HEK293 (cell line): Measurements from ENCODE around the gene DBNL.
A peak's percentile ranks its signal among the peaks of the same experiment; 100 is the strongest.

Experiments
- CTCF ChIA-PET: fragments of 350-600 bp; formaldehyde crosslinking; extraction: SDS; loops from one replicate; lab custom pipeline; 2021; ENCODE audit warnings: antibody characterized with exemption; lab: Yijun Ruan, JAX
- POLR2A ChIA-PET: fragments of 300-600 bp; formaldehyde crosslinking; extraction: SDS; loops from one replicate; lab custom pipeline; 2020; ENCODE audit warnings: antibody characterized with exemption, inconsistent platforms; lab: Yijun Ruan, JAX
- H3K27ac ChIP-seq: fragments of 200-500 bp; sonication (Bioruptor generic); 2 replicates; pipeline ENCODE4 v1.5.1; 2014; ENCODE audit warnings: low read depth, low read length, control low read depth, inconsistent platforms; ENCODE audit errors: extremely low read depth
- H3K36me3 ChIP-seq, 2 experiments: fragments of 200-500 bp in 1 of 2; sonication (Bioruptor generic) in 1 of 2; 1 replicate in 1 of 2; 2 replicates in 1 of 2; pipeline ENCODE4 v1.5.1; 2014 to 2017; ENCODE audit warnings: inconsistent platforms in 2 of 2, low read length in 2 of 2; ENCODE audit not compliant: control insufficient read depth in 2 of 2, insufficient read depth in 1 of 2
- H3K4me1 ChIP-seq: fragments of 200-500 bp; sonication (Bioruptor generic); 2 replicates; pipeline ENCODE4 v1.5.1; 2014; ENCODE audit warnings: mild to moderate bottlenecking, low read length, inconsistent platforms; ENCODE audit not compliant: control insufficient read depth, insufficient read depth
- H3K4me3 ChIP-seq: 2 replicates; pipeline ENCODE4 v1.5.1; 2011; ENCODE audit warnings: low read depth, mild to moderate bottlenecking, control low read depth, low read length, moderate library complexity
- H3K9me3 ChIP-seq: fragments of 200-500 bp; sonication (Bioruptor generic); 2 replicates; pipeline ENCODE4 v1.5.1; 2014; ENCODE audit warnings: low read depth, low read length, inconsistent platforms; ENCODE audit not compliant: control insufficient read depth, insufficient read depth
- BCL11A ChIP-seq: fragments of 450-650 bp; formaldehyde crosslinking; IDR thresholded peaks from 2 replicates; pipeline ENCODE4 v1.5.1; 2016; ENCODE audit warnings: low read depth, missing biosample characterization, missing genetic modification characterization
- KLF16 ChIP-seq: fragments of 450-650 bp; formaldehyde crosslinking; IDR thresholded peaks from 2 replicates; pipeline ENCODE4 v1.5.1; 2017; ENCODE audit warnings: missing biosample characterization, missing genetic modification characterization
- OSR2 ChIP-seq: fragments of 450-650 bp; formaldehyde crosslinking; IDR thresholded peaks from 2 replicates; pipeline ENCODE4 v1.5.1; 2016; ENCODE audit warnings: missing biosample characterization, missing genetic modification characterization
- OVOL3 ChIP-seq: fragments of 450-650 bp; formaldehyde crosslinking; IDR thresholded peaks from 2 replicates; pipeline ENCODE4 v1.5.1; 2016; ENCODE audit warnings: missing biosample characterization, missing genetic modification characterization
- SCRT2 ChIP-seq: fragments of 450-650 bp; formaldehyde crosslinking; IDR thresholded peaks from 2 replicates; pipeline ENCODE4 v1.5.1; 2016; ENCODE audit warnings: missing biosample characterization, missing genetic modification characterization
- YY2 ChIP-seq: fragments of 450-650 bp; formaldehyde crosslinking; IDR thresholded peaks from 2 replicates; pipeline ENCODE4 v1.5.1; 2016; ENCODE audit warnings: missing biosample characterization, missing genetic modification characterization
- ZBTB44 ChIP-seq: fragments of 450-650 bp; IDR thresholded peaks from 2 replicates; pipeline ENCODE4 v1.5.1; 2018; ENCODE audit warnings: missing biosample characterization, mild to moderate bottlenecking, missing genetic modification characterization
- ZBTB48 ChIP-seq: fragments of 450-650 bp; formaldehyde crosslinking; IDR thresholded peaks from 2 replicates; pipeline ENCODE4 v1.5.1; 2016; ENCODE audit warnings: missing biosample characterization, missing genetic modification characterization
- ZFP37 ChIP-seq: fragments of 450-650 bp; formaldehyde crosslinking; IDR thresholded peaks from 2 replicates; pipeline ENCODE4 v1.5.1; 2016; ENCODE audit warnings: missing biosample characterization, missing genetic modification characterization
- ZIC2 ChIP-seq: fragments of 450-650 bp; formaldehyde crosslinking; IDR thresholded peaks from 2 replicates; pipeline ENCODE4 v1.5.1; 2016; ENCODE audit warnings: missing biosample characterization, missing genetic modification characterization
- ZNF133 ChIP-seq: fragments of 450-650 bp; formaldehyde crosslinking; IDR thresholded peaks from 2 replicates; pipeline ENCODE4 v1.5.1; 2016; ENCODE audit warnings: missing biosample characterization, missing genetic modification characterization
- ZNF138 ChIP-seq: fragments of 450-650 bp; formaldehyde crosslinking; IDR thresholded peaks from 2 replicates; pipeline ENCODE4 v1.5.1; 2016; ENCODE audit warnings: missing biosample characterization, missing genetic modification characterization, borderline replicate concordance
- ZNF155 ChIP-seq: fragments of 450-650 bp; formaldehyde crosslinking; IDR thresholded peaks from 2 replicates; pipeline ENCODE4 v1.5.1; 2016; ENCODE audit warnings: missing biosample characterization, missing genetic modification characterization
- ZNF2 ChIP-seq: fragments of 450-650 bp; formaldehyde crosslinking; IDR thresholded peaks from 2 replicates; pipeline ENCODE4 v1.5.1; 2016; ENCODE audit warnings: missing biosample characterization, missing genetic modification characterization
- ZNF324 ChIP-seq: fragments of 450-650 bp; formaldehyde crosslinking; IDR thresholded peaks from 2 replicates; pipeline ENCODE4 v1.5.1; 2016; ENCODE audit warnings: missing biosample characterization, missing genetic modification characterization
- ZNF488 ChIP-seq: fragments of 450-650 bp; formaldehyde crosslinking; IDR thresholded peaks from 2 replicates; pipeline ENCODE4 v1.5.1; 2016; ENCODE audit warnings: missing biosample characterization, missing genetic modification characterization
- ZNF513 ChIP-seq: fragments of 450-650 bp; IDR thresholded peaks from 2 replicates; pipeline ENCODE4 v1.5.1; 2018; ENCODE audit warnings: missing biosample characterization, missing genetic modification characterization
- ZNF514 ChIP-seq: fragments of 450-650 bp; formaldehyde crosslinking; IDR thresholded peaks from 2 replicates; pipeline ENCODE4 v1.5.1; 2016; ENCODE audit warnings: missing biosample characterization, missing genetic modification characterization
- ZNF560 ChIP-seq: fragments of 450-650 bp; formaldehyde crosslinking; IDR thresholded peaks from 2 replicates; pipeline ENCODE4 v1.5.1; 2017; ENCODE audit warnings: missing biosample characterization, missing genetic modification characterization, borderline replicate concordance
- ZNF621 ChIP-seq: fragments of 450-650 bp; formaldehyde crosslinking; IDR thresholded peaks from 2 replicates; pipeline ENCODE4 v1.5.1; 2017; ENCODE audit warnings: missing biosample characterization, missing genetic modification characterization
- ZNF624 ChIP-seq: fragments of 450-650 bp; formaldehyde crosslinking; IDR thresholded peaks from 2 replicates; pipeline ENCODE4 v1.5.1; 2017; ENCODE audit warnings: missing biosample characterization, missing genetic modification characterization
- ZNF654 ChIP-seq: fragments of 450-650 bp; formaldehyde crosslinking; IDR thresholded peaks from 2 replicates; pipeline ENCODE4 v1.5.1; 2016; ENCODE audit warnings: low read depth, missing biosample characterization, missing genetic modification characterization
- ZNF664 ChIP-seq: fragments of 450-650 bp; formaldehyde crosslinking; IDR thresholded peaks from 2 replicates; pipeline ENCODE4 v1.5.1; 2016; ENCODE audit warnings: missing biosample characterization, missing genetic modification characterization
- ZNF692 ChIP-seq: fragments of 450-650 bp; formaldehyde crosslinking; IDR thresholded peaks from 2 replicates; pipeline ENCODE4 v1.5.1; 2016; ENCODE audit warnings: missing biosample characterization, missing genetic modification characterization
- ZNF843 ChIP-seq: fragments of 450-650 bp; formaldehyde crosslinking; IDR thresholded peaks from 2 replicates; pipeline ENCODE4 v1.5.1; 2016; ENCODE audit warnings: missing biosample characterization, missing genetic modification characterization
- TF ChIP-seq, protein P1 (sequence below): fragments of 450-650 bp; formaldehyde crosslinking; IDR thresholded peaks from 2 replicates; pipeline ENCODE4 v1.5.1; 2017; ENCODE audit warnings: missing biosample characterization, missing genetic modification characterization
- TF ChIP-seq, protein P2 (sequence below): fragments of 450-650 bp; formaldehyde crosslinking; IDR thresholded peaks from 2 replicates; pipeline ENCODE4 v1.5.1; 2016; ENCODE audit warnings: missing biosample characterization, missing genetic modification characterization

Gene DBNL

DNA sequence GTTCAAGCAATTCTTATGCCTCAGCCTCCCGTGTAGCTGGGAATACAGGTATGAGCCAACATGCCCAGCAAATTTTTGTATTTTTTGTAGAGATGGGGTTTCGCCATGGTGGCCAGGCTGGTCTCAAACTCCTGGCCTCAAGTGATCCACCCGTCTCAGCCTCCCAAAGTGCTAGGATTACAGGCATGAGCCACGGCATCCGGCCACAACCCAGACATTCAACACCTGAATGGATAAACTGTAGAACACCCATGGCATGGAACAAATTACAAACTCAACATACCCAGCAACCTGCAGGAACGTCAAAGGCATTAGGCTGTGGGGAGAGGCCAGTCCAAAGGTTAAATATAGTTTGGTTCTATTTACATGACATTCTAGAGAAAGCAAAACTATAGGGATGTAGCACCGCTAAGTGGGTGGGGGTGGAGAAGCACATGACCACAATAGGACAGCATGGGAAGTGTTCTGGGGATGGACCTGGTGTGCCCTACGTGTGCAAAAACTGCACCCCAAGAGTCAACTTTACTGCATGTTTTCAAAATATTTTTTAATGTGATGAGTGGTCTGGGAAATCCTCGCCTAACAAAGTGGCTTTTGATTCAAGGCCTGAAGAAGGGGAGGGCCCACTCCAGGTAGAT, 27.3 kb downstream of the DBNL start (continued):
- TF ChIP-seq ZNF488 (tag by site-specific recombination) (no peak), BCL11A (no peak), ZNF624 (tag by site-specific recombination) (no peak), OSR2 (tag by site-specific recombination) (no peak)

- POLR2A ChIA-PET, result interaction anchor here (1.1 kb wide), 1 partner anchor 9 kb away, joined by 4 read pairs; no protein-coding TSS in a partner anchor
- Histone ChIP-seq H3K4me1 (peaks cover 3% of the 10 kb centered on the region; the same call in 1 of the 2 replicates), H3K27ac (no peak overlapping the region), H3K36me3 (peaks cover 6 to 51% of the 10 kb centered on the region in 2 experiments), H3K9me3 (no peaks in the 10 kb centered on the region), H3K4me3 (no peak overlapping the region)
- CTCF ChIA-PET, result interaction anchor here (0.5 to 1.2 kb wide), 6 partner anchors 10 to 1107 kb away, joined by 3 read pairs; no protein-coding TSS in a partner anchor
- TF ChIP-seq ZNF138 (no peak), ZNF324 (no peak), SCRT2 (tag by site-specific recombination) (no peak), ZBTB44 (tag by site-specific recombination) (no peak), ZNF621 (no peak), KLF16 (tag by site-specific recombination) (no peak), ZNF513 (tag by site-specific recombination) (no peak), ZIC2 (tag by site-specific recombination) (peak; percentile 88), ZNF155 (tag by site-specific recombination) (no peak), OVOL3 (tag by site-specific recombination) (no peak), ZNF664 (tag by site-specific recombination) (no peak), ZBTB48 (peak; percentile 56), ZNF514 (tag by site-specific recombination) (no peak), ZNF692 (tag by site-specific recombination) (peak; percentile 92), YY2 (no peak), ZNF560 (no peak), ZNF2 (tag by site-specific recombination) (0 out of 2 replicates have a peak, but pooled peaks have one; percentile 32), ZFP37 (tag by site-specific recombination) (peak; percentile 53; the same call in 1 of the 2 replicates), ZNF843 (tag by site-specific recombination) (no peak), ZNF133 (no peak), ZNF654 (peak; percentile 48)
- TF ChIP-seq, protein P1, sequence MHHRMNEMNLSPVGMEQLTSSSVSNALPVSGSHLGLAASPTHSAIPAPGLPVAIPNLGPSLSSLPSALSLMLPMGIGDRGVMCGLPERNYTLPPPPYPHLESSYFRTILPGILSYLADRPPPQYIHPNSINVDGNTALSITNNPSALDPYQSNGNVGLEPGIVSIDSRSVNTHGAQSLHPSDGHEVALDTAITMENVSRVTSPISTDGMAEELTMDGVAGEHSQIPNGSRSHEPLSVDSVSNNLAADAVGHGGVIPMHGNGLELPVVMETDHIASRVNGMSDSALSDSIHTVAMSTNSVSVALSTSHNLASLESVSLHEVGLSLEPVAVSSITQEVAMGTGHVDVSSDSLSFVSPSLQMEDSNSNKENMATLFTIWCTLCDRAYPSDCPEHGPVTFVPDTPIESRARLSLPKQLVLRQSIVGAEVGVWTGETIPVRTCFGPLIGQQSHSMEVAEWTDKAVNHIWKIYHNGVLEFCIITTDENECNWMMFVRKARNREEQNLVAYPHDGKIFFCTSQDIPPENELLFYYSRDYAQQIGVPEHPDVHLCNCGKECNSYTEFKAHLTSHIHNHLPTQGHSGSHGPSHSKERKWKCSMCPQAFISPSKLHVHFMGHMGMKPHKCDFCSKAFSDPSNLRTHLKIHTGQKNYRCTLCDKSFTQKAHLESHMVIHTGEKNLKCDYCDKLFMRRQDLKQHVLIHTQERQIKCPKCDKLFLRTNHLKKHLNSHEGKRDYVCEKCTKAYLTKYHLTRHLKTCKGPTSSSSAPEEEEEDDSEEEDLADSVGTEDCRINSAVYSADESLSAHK, result no peak
- TF ChIP-seq, protein P2, sequence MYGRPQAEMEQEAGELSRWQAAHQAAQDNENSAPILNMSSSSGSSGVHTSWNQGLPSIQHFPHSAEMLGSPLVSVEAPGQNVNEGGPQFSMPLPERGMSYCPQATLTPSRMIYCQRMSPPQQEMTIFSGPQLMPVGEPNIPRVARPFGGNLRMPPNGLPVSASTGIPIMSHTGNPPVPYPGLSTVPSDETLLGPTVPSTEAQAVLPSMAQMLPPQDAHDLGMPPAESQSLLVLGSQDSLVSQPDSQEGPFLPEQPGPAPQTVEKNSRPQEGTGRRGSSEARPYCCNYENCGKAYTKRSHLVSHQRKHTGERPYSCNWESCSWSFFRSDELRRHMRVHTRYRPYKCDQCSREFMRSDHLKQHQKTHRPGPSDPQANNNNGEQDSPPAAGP, result 0 out of 2 replicates have a peak, but pooled peaks have one; percentile 34
These were observed 28.1 kb downstream of the DBNL start for GRCh38 chr7:44072364-44073231.
